HEK293 (cell line): Measurements from ENCODE around the gene TRAFD1.

Experiments
- CTCF ChIA-PET: fragments of 350-600 bp; formaldehyde crosslinking; extraction: SDS; loops from one replicate; lab custom pipeline; 2021; ENCODE audit warnings: antibody characterized with exemption; lab: Yijun Ruan, JAX
- POLR2A ChIA-PET: fragments of 300-600 bp; formaldehyde crosslinking; extraction: SDS; loops from one replicate; lab custom pipeline; 2020; ENCODE audit warnings: antibody characterized with exemption, inconsistent platforms; lab: Yijun Ruan, JAX
- H3K27ac ChIP-seq: fragments of 200-500 bp; sonication (Bioruptor generic); 2 replicates; pipeline ENCODE4 v1.5.1; 2014; ENCODE audit warnings: low read depth, low read length, control low read depth, inconsistent platforms; ENCODE audit errors: extremely low read depth
- H3K36me3 ChIP-seq, 2 experiments: fragments of 200-500 bp in 1 of 2; sonication (Bioruptor generic) in 1 of 2; 1 replicate in 1 of 2; 2 replicates in 1 of 2; pipeline ENCODE4 v1.5.1; 2014 to 2017; ENCODE audit warnings: inconsistent platforms in 2 of 2, low read length in 2 of 2; ENCODE audit not compliant: control insufficient read depth in 2 of 2, insufficient read depth in 1 of 2
- H3K4me1 ChIP-seq: fragments of 200-500 bp; sonication (Bioruptor generic); 2 replicates; pipeline ENCODE4 v1.5.1; 2014; ENCODE audit warnings: mild to moderate bottlenecking, low read length, inconsistent platforms; ENCODE audit not compliant: control insufficient read depth, insufficient read depth
- H3K4me3 ChIP-seq: 2 replicates; pipeline ENCODE4 v1.5.1; 2011; ENCODE audit warnings: low read depth, mild to moderate bottlenecking, control low read depth, low read length, moderate library complexity
- H3K9me3 ChIP-seq: fragments of 200-500 bp; sonication (Bioruptor generic); 2 replicates; pipeline ENCODE4 v1.5.1; 2014; ENCODE audit warnings: low read depth, low read length, inconsistent platforms; ENCODE audit not compliant: control insufficient read depth, insufficient read depth
- FEZF1 ChIP-seq: fragments of 450-650 bp; formaldehyde crosslinking; IDR thresholded peaks from 2 replicates; pipeline ENCODE4 v1.5.1; 2016; ENCODE audit warnings: missing biosample characterization, missing genetic modification characterization
- MYNN ChIP-seq: fragments of 450-650 bp; formaldehyde crosslinking; IDR thresholded peaks from 2 replicates; pipeline ENCODE4 v1.5.1; 2016; ENCODE audit warnings: missing biosample characterization, missing genetic modification characterization, borderline replicate concordance
- OVOL3 ChIP-seq: fragments of 450-650 bp; formaldehyde crosslinking; IDR thresholded peaks from 2 replicates; pipeline ENCODE4 v1.5.1; 2016; ENCODE audit warnings: missing biosample characterization, missing genetic modification characterization
- SCRT2 ChIP-seq: fragments of 450-650 bp; formaldehyde crosslinking; IDR thresholded peaks from 2 replicates; pipeline ENCODE4 v1.5.1; 2016; ENCODE audit warnings: missing biosample characterization, missing genetic modification characterization
- SP7 ChIP-seq: fragments of 450-650 bp; formaldehyde crosslinking; IDR thresholded peaks from 2 replicates; pipeline ENCODE4 v1.5.1; 2016; ENCODE audit warnings: missing biosample characterization, missing genetic modification characterization
- ZBTB10 ChIP-seq: fragments of 450-650 bp; formaldehyde crosslinking; IDR thresholded peaks from 2 replicates; pipeline ENCODE4 v1.5.1; 2016; ENCODE audit warnings: missing biosample characterization, missing genetic modification characterization
- ZBTB48 ChIP-seq: fragments of 450-650 bp; formaldehyde crosslinking; IDR thresholded peaks from 2 replicates; pipeline ENCODE4 v1.5.1; 2016; ENCODE audit warnings: missing biosample characterization, missing genetic modification characterization
- ZNF121 ChIP-seq: fragments of 450-650 bp; formaldehyde crosslinking; IDR thresholded peaks from 2 replicates; pipeline ENCODE4 v1.5.1; 2016; ENCODE audit warnings: missing biosample characterization, missing genetic modification characterization
- ZNF157 ChIP-seq: fragments of 450-650 bp; formaldehyde crosslinking; IDR thresholded peaks from 2 replicates; pipeline ENCODE4 v1.5.1; 2016; ENCODE audit warnings: missing biosample characterization, missing genetic modification characterization
- ZNF19 ChIP-seq: fragments of 450-650 bp; formaldehyde crosslinking; IDR thresholded peaks from 2 replicates; pipeline ENCODE4; 2016; ENCODE audit warnings: missing biosample characterization, missing genetic modification characterization, low read depth
- ZNF354C ChIP-seq: fragments of 450-650 bp; formaldehyde crosslinking; IDR thresholded peaks from 2 replicates; pipeline ENCODE4 v1.5.1; 2016; ENCODE audit warnings: missing biosample characterization, missing genetic modification characterization, low read depth, borderline replicate concordance
- ZNF362 ChIP-seq: fragments of 450-650 bp; formaldehyde crosslinking; IDR thresholded peaks from 2 replicates; pipeline ENCODE4 v1.5.1; 2016; ENCODE audit warnings: missing biosample characterization, missing genetic modification characterization
- ZNF521 ChIP-seq: fragments of 450-650 bp; formaldehyde crosslinking; IDR thresholded peaks from 2 replicates; pipeline ENCODE4 v1.5.1; 2017; ENCODE audit warnings: missing biosample characterization, mild to moderate bottlenecking, missing genetic modification characterization
- ZNF580 ChIP-seq: fragments of 450-650 bp; formaldehyde crosslinking; IDR thresholded peaks from 2 replicates; pipeline ENCODE4 v1.5.1; 2016; ENCODE audit warnings: missing biosample characterization, missing genetic modification characterization
- ZNF660 ChIP-seq: fragments of 450-650 bp; IDR thresholded peaks from 2 replicates; pipeline ENCODE4 v1.5.1; 2018; ENCODE audit warnings: missing biosample characterization, mild to moderate bottlenecking, missing genetic modification characterization
- ZNF670 ChIP-seq: fragments of 450-650 bp; formaldehyde crosslinking; IDR thresholded peaks from 2 replicates; pipeline ENCODE4 v1.5.1; 2016; ENCODE audit warnings: missing biosample characterization, missing genetic modification characterization, low read depth
- ZNF692 ChIP-seq: fragments of 450-650 bp; formaldehyde crosslinking; IDR thresholded peaks from 2 replicates; pipeline ENCODE4 v1.5.1; 2016; ENCODE audit warnings: missing biosample characterization, missing genetic modification characterization
- ZNF701 ChIP-seq: fragments of 450-650 bp; formaldehyde crosslinking; IDR thresholded peaks from 2 replicates; pipeline ENCODE4 v1.5.1; 2016; ENCODE audit warnings: missing biosample characterization, missing genetic modification characterization
- ZNF768 ChIP-seq: fragments of 450-650 bp; formaldehyde crosslinking; IDR thresholded peaks from 2 replicates; pipeline ENCODE4 v1.5.1; 2018; ENCODE audit warnings: missing biosample characterization, mild to moderate bottlenecking, missing genetic modification characterization
- ZNF791 ChIP-seq: fragments of 450-650 bp; formaldehyde crosslinking; IDR thresholded peaks from 2 replicates; pipeline ENCODE4 v1.5.1; 2016; ENCODE audit warnings: missing biosample characterization, missing genetic modification characterization

TRAFD1 gene

GRCh38 chr12:112146123-112146522 lies 20.8 kb downstream of the TRAFD1 start:
- TF ChIP-seq ZNF121 (peak; percentile 78), ZNF354C (tag by site-specific recombination) (no peak), ZNF362 (tag by site-specific recombination) (peak; percentile 74)
- TF ChIP-seq, all 188 proteins: peak for 2
- no peak overlapping the region for H3K4me3 ChIP-seq
- ChIA-PET POLR2A (interaction anchor here (1.8 kb wide), 1 partner anchor 21 kb away, joined by 5 read pairs; the partner anchor contains the start of gene TRAFD1), CTCF (no interaction called here)
- no peaks in the 10 kb centered on the region for H3K4me1 ChIP-seq
- H3K36me3 ChIP-seq = peaks cover 73 to 88% of the 10 kb centered on the region in 2 experiments
- no peaks in the 10 kb centered on the region for H3K9me3 ChIP-seq
- H3K27ac ChIP-seq = no peak overlapping the region

- H3K9me3 ChIP-seq = no peaks in the 10 kb centered on the region
- CTCF ChIA-PET = interaction anchor here (0.6 to 0.9 kb wide), 3 partner anchors 30 to 36 kb away, joined by 3 to 5 read pairs (median 3); no protein-coding TSS in a partner anchor
Observed at GRCh38 chr12:112148031-112148513, 22.7 kb downstream of the TRAFD1 start.

GRCh38 chr12:112149596-112149995 lies 24.2 kb downstream of the TRAFD1 start:
- H3K36me3 ChIP-seq = peaks cover 58 to 91% of the 10 kb centered on the region in 2 experiments
- POLR2A ChIA-PET = no interaction called here
- TF ChIP-seq ZNF768 (tag by site-specific recombination) (no peak), MYNN (tag by site-specific recombination) (no peak), OVOL3 (no peak), ZNF521 (tag by site-specific recombination) (no peak), ZNF701 (tag by site-specific recombination) (no peak), ZNF157 (tag by site-specific recombination) (no peak), ZNF692 (tag by site-specific recombination) (no peak), ZNF19 (no peak), FEZF1 (tag by site-specific recombination) (no peak), ZBTB48 (tag by site-specific recombination) (no peak), ZBTB10 (tag by site-specific recombination) (no peak), ZNF660 (tag by site-specific recombination) (no peak), SP7 (tag by site-specific recombination) (no peak), ZNF354C (tag by site-specific recombination) (no peak), ZNF670 (tag by site-specific recombination) (no peak), ZNF791 (tag by site-specific recombination) (no peak)

More at GRCh38 chr12:112148031-112148513, 22.7 kb downstream of the TRAFD1 start:
- no peaks in the 10 kb centered on the region for H3K4me1 ChIP-seq
- POLR2A ChIA-PET = interaction anchor here (0.5 to 1.2 kb wide), 5 partner anchors 8 to 29 kb away, joined by 3 to 4 read pairs (median 3); partner anchors contain the start of gene TRAFD1
- H3K4me3 ChIP-seq = no peak overlapping the region
- H3K36me3 ChIP-seq = peaks cover 72 to 90% of the 10 kb centered on the region in 2 experiments
- H3K27ac ChIP-seq = no peak overlapping the region
- TF ChIP-seq SCRT2 (tag by site-specific recombination) (peak; percentile 69), ZNF580 (tag by site-specific recombination) (no peak)
- TF ChIP-seq, all 188 proteins: peak for 1

More at GRCh38 chr12:112149596-112149995, 24.2 kb downstream of the TRAFD1 start:
- Histone ChIP-seq H3K4me3 (no peak overlapping the region), H3K27ac (no peak overlapping the region), H3K9me3 (no peaks in the 10 kb centered on the region), H3K4me1 (no peaks in the 10 kb centered on the region)
- CTCF ChIA-PET = interaction anchor here (0.5 to 0.7 kb wide), 2 partner anchors 33 to 159 kb away, joined by 3 to 5 read pairs; no protein-coding TSS in a partner anchor
